ENCODE results near the gene CRYBA2.

The CRYBA2 gene

DNA sequence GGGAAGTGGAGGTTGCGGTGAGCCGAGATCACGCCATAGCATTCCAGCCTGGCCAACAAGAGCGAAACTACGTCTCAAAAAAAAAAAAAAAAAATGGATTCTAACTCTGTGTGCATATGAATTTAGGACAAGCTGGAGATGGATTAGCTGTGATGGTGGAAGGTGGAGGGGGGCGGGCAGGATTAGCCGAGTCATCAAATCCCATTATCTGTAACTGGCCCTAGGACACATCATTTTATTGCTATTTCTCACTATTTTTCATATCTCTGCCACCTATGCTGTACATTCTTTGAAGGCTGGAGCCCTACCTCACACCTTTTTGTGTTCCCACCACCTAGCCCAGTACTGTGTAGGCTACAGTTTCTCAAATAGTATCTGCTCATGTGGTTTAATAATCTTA, 41.1 kb downstream of the CRYBA2 start:
- no peak for DNase-seq

DNA sequence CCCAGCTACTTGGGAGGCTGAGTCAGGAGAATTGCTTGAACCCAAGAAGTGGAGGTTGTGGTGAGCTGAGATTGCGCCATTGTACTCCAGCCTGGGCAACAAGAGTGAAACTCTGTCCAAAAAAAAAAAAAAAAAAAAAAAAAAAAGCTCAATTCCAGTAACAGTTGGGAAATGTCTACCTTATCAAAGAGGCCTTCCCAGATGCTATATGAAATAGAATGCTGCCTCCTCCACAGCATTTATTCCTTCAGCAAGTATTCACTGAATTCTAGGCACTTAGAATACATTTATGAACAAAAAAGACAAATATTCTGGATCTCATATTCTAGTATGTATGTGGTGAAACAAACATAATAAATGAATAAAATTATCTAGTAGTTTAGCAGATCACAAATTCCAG, 46.6 kb downstream of the CRYBA2 start:
- DNase-seq = no peak

GRCh38 chr2:218944759-218945404, 48.3 kb downstream of the CRYBA2 start:
- no peak for DNase-seq

Measured in effector CD4-positive, alpha-beta T cell (primary cell).